Lung (tissue), 12 donors: ENCODE measurements around the gene KRTAP10-4. TPM values are rescaled to one million over a fixed set of nuclear protein-coding genes. Genes with fewer than 3 reads are reported as not detected.

Experiments used
- ATAC-seq: fragments of 200-7000 bp; cut with Tn5 transposase; one replicate; pipeline ENCODE4 v1.9.1; 2020; ENCODE audit warnings: moderate number of reproducible peaks; ENCODE audit not compliant: insufficient read depth, low FRiP score
- DNase-seq, 3 donors: peaks; one replicate each; pipeline ENCODE4 v3.0.0-alpha.2; 2013 to 2017
- H3K27ac ChIP-seq, 2 donors: one replicate each; pipeline ENCODE4 v1.5.1; 2013; ENCODE audit warnings: mild to moderate bottlenecking in 2 of 2, moderate library complexity in 2 of 2, control low read depth in 1 of 2, inconsistent platforms in 1 of 2, low read depth in 1 of 2, low read length in 1 of 2
- H3K27me3 ChIP-seq, 3 donors: one replicate each; pipeline ENCODE4 v1.5.1; 2013; ENCODE audit warnings: low read length in 2 of 3; ENCODE audit not compliant: control insufficient read depth in 3 of 3, insufficient read depth in 3 of 3
- H3K36me3 ChIP-seq, 4 donors: one replicate each; pipeline ENCODE4 v1.5.1; 2013; ENCODE audit warnings: low read length in 4 of 4, mild to moderate bottlenecking in 1 of 4, moderate library complexity in 1 of 4; ENCODE audit not compliant: control insufficient read depth in 4 of 4, insufficient read depth in 4 of 4
- H3K4me1 ChIP-seq, 5 donors: one replicate each; pipeline ENCODE4 v1.5.1; 2013; ENCODE audit warnings: low read length in 5 of 5, mild to moderate bottlenecking in 2 of 5, moderate library complexity in 1 of 5; ENCODE audit not compliant: control insufficient read depth in 5 of 5, insufficient read depth in 5 of 5
- H3K4me3 ChIP-seq: one replicate; pipeline ENCODE4 v1.5.1; 2013; ENCODE audit warnings: mild to moderate bottlenecking, control low read depth, moderate library complexity
- H3K9ac ChIP-seq, 2 donors: one replicate each; pipeline ENCODE4 v1.5.1; 2013; ENCODE audit warnings: low read length in 2 of 2, control low read depth in 1 of 2; ENCODE audit not compliant: insufficient read depth in 1 of 2
- H3K9me3 ChIP-seq, 4 donors: one replicate each; pipeline ENCODE4 v1.5.1; 2013; ENCODE audit warnings: low read length in 3 of 4, mild to moderate bottlenecking in 1 of 4, moderate library complexity in 1 of 4; ENCODE audit not compliant: control insufficient read depth in 4 of 4, insufficient read depth in 3 of 4
- WGBS, 2 donors: extraction: QIAGEN DNeasy Blood & Tissue Kit; methylation state at CpG; one replicate each; pipeline ENCODE4 v1.1.7; 2013; 5-methylcytosine and 5-hydroxymethylcytosine counted together
- polyA plus RNA-seq, 2 donors: library from polyadenylated mRNA; stranded (reverse); fragments of 200-250 nt; gene quantifications; one replicate each; pipeline ENCODE4 v1.2.1, GENCODE V29; 2013
- total RNA-seq, 2 donors: library from RNA; depleted of rRNA in 1 of 2; stranded (reverse); fragments of >200 nt in 1 of 2; gene quantifications; one replicate each; pipeline ENCODE4 v1.2.1, GENCODE V29; 2014 to 2021
- TF ChIP-seq, protein P1 (sequence below): IDR thresholded peaks from 2 replicates; pipeline ENCODE4 v1.5.1; 2012; ENCODE audit warnings: mild to moderate bottlenecking; ENCODE audit errors: control extremely low read depth, extremely low read depth
- donor health status: control.
- donor health status: control.
- donor health status: Bipolar disorder and iron deficiency.
- donor health status: healthy.
- donor health status: DM: yes; HTN: yes; CAD: no.

KRTAP10-4 gene
- total and polyA plus RNA-seq, 4 donors, result not detected

DNA sequence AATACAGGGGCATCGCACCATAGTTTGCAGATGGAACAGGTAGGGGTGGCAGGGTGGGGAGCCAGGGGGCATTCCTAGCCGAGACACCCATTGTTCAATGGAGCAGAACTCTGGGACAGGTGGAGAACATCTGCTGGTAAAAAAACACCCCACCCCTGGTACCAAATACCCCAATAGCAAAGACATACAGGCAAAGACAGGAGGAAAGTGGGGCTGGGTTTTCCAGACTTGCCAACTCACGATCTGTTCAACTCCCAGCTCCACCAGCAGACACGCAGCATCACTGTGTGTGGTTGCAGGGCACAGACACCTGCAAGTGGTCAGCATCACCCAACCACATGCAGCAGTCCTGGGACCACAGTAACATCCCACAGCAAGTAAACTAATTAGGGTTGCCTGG is 38.0 kb downstream of the KRTAP10-4 start:
- H3K4me3 ChIP-seq, result no peak overlapping the region
- TF ChIP-seq, protein P1, sequence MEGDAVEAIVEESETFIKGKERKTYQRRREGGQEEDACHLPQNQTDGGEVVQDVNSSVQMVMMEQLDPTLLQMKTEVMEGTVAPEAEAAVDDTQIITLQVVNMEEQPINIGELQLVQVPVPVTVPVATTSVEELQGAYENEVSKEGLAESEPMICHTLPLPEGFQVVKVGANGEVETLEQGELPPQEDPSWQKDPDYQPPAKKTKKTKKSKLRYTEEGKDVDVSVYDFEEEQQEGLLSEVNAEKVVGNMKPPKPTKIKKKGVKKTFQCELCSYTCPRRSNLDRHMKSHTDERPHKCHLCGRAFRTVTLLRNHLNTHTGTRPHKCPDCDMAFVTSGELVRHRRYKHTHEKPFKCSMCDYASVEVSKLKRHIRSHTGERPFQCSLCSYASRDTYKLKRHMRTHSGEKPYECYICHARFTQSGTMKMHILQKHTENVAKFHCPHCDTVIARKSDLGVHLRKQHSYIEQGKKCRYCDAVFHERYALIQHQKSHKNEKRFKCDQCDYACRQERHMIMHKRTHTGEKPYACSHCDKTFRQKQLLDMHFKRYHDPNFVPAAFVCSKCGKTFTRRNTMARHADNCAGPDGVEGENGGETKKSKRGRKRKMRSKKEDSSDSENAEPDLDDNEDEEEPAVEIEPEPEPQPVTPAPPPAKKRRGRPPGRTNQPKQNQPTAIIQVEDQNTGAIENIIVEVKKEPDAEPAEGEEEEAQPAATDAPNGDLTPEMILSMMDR, result no peak
- WGBS, 2 donors, result 83 to 86% methylated on average over 4 of the region's 4 CpGs

DNA sequence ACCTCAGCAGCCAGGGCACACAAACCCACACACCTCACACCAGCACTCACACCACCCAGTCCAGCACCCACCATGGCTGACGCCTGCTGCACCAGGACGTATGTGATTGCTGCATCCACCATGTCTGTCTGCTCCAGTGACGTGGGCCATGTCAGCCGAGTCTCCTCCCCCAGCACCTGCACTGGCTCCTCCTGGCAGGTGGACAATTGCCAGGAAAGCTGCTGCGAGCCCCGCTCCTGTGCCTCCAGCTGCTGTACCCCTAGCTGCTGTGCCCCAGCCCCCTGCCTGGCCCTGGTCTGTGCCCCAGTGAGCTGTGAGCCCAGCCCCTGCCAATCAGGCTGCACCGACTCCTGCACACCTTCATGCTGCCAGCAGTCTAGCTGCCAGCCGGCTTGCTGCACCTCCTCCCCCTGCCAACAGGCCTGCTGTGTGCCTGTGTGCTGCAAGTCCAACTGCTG is 38.5 kb downstream of the KRTAP10-4 start, which contains the start of gene KRTAP10-8:
TSS of gene KRTAP10-8 (plus strand) at position 51 of the 458 bp plus-strand sequence. CDS start at position 73, 22 bp downstream.
- 91 to 93% methylated on average over 8 of the region's 8 CpGs for WGBS, 2 donors

More for the DNA sequence above, 38.0 kb downstream of the KRTAP10-4 start:
- H3K9me3 ChIP-seq, result peaks cover 0 to 20% (median 3%) of the 10 kb centered on the region in 4 donors
- H3K4me1 ChIP-seq, result no peaks in the 10 kb centered on the region
- no peak for ATAC-seq
- H3K36me3 ChIP-seq, result no peaks in the 10 kb centered on the region
- H3K27me3 ChIP-seq, result no peaks in the 10 kb centered on the region
- DNase-seq, result no peak
- no peak overlapping the region for H3K27ac ChIP-seq
- no peak overlapping the region for H3K9ac ChIP-seq

DNA sequence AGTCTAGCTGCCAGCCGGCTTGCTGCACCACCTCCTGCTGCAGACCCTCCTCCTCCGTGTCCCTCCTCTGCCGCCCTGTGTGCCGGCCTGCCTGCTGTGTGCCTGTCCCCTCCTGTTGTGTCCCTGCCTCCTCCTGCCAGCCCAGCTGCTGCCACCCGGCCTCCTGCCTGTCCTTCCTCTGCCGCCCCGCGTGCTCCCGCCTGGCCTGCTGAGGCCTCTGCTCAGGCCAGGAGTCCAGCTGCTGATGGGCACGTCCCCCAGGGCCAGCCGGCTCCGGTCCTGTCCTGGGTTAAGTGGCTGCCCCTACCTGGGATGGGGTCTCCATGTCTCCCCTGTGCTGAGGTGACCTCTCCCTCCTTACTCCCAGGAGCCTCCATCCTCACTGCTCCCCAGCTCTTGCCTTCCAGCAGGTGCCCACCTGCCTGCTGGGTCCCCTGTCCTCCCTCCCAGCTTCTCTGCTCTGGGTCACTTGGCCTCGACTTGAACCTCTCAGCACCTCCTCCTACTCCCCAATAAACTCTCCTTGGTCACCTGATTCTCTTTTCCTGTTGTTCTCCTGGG is 39.2 kb downstream of the KRTAP10-4 start:
- Histone ChIP-seq H3K4me3 (no peak overlapping the region), H3K27ac (no peak overlapping the region), H3K4me1 (no peaks in the 10 kb centered on the region), H3K9me3 (peaks cover 0 to 20% (median 3%) of the 10 kb centered on the region in 4 donors), H3K9ac (no peak overlapping the region), H3K36me3 (no peaks in the 10 kb centered on the region), H3K27me3 (no peaks in the 10 kb centered on the region)
- TF ChIP-seq, protein P1, result no peak
- ATAC-seq (no peak), DNase-seq (no peak)
- WGBS, 2 donors, result 84 to 90% methylated on average over 12 to 13 of the region's 13 CpGs

More for the DNA sequence above, 38.5 kb downstream of the KRTAP10-4 start, which contains the start of gene KRTAP10-8:
- DNase-seq (no peak), ATAC-seq (no peak)
- Histone ChIP-seq H3K27ac (no peak within 1 kb of the TSS), H3K9ac (no peak within 1 kb of the TSS), H3K36me3 (no peaks in the 10 kb centered on the region), H3K9me3 (peaks cover 0 to 20% (median 3%) of the 10 kb centered on the region in 4 donors), H3K4me1 (no peaks in the 10 kb centered on the region), H3K27me3 (no peaks in the 10 kb centered on the region), H3K4me3 (no peak within 1 kb of the TSS)
- TF ChIP-seq, protein P1, result no peak
